ENCODE measurements around the gene POLR3E.
"Not testable (repeated sequence)": the region's sequence is repeated elsewhere in the genome, so short reads cannot be mapped to it uniquely, and the experiment has no call there.

Gene POLR3E

DNA sequence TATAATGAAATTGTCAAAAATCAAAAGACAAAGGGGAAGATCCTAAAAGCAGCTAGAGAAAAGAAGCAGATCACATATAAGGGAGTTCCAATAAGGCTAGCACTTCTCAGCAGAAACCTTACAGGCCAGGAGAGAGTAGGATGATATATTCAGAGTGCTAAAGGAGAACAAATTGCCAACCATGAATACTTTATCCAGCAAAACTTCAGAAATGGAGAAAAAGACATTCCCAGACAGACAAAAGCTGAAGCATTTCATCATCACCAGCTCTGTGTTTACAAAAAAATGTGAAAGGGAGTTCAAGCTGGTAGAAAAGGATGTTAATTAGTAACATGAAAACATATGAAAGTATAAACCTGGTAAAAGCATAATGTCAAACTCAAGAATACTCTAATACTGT lies 39.8 kb downstream of the POLR3E start:
- Histone ChIP-seq H3K27ac (ENCODE audit: low read depth, low read length, severe bottlenecking) (no peak overlapping the region), H3K4me3 (ENCODE audit: extremely low read depth, insufficient read depth, low read length, poor library complexity, severe bottlenecking) (no peak overlapping the region), H3K4me1 (ENCODE audit: control insufficient read depth, insufficient read depth, low read length, poor library complexity, severe bottlenecking) (no peaks in the 10 kb centered on the region), H3K36me3 (ENCODE audit: control insufficient read depth, insufficient read depth, low read length) (peaks cover 53% of the 10 kb centered on the region), H3K9me3 (ENCODE audit: control insufficient read depth, low read length) (no peaks in the 10 kb centered on the region)

DNA sequence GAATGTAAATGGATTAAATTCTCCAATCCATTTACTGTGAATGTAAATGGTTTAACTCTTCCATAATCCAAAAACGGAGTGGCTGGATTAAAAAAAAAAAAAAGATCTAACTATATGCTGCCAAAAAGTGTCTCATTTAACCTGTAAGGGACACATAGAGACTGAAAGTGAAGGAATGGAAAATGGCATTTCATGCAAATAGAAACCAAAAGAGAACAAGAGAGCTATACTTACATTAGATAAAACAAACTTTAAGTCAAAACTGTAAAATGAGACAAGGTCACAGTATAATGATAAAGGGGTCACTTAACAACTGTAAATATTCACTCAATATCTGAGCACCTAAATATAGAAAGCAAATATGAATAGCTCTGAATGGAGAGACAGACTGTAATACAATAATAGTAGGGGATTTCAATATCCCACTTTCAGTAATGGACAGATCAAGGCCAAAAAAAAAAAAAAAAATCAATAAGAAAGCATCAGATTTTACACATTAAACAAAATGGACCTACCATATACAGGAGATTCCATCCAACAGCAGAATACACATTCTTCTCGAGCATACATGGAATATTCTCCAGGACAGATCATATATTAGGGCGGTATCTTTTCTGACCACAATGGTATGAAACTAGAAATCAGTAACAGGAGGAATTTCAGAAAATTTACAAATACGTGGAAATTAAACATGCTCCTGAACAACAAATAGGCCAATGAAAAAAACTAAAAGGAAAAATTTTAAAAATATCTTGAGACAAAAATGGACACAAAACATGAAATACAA lies 40.8 kb downstream of the POLR3E start:
- no peaks in the 10 kb centered on the region for H3K9me3 ChIP-seq (ENCODE audit: control insufficient read depth, low read length)
- peaks cover 50% of the 10 kb centered on the region for H3K36me3 ChIP-seq (ENCODE audit: control insufficient read depth, insufficient read depth, low read length)
- 100% methylated on average over 1 of the region's 4 CpGs; no CpG with 5 or more reads in 1 of the 2 experiments for WGBS, 2 experiments (ENCODE audit: insufficient coverage in 2 of 2)
- H3K4me3 ChIP-seq (ENCODE audit: extremely low read depth, insufficient read depth, low read length, poor library complexity, severe bottlenecking): no peak overlapping the region
- no peaks in the 10 kb centered on the region for H3K4me1 ChIP-seq (ENCODE audit: control insufficient read depth, insufficient read depth, low read length, poor library complexity, severe bottlenecking)
- no peak overlapping the region for H3K27ac ChIP-seq (ENCODE audit: low read depth, low read length, severe bottlenecking)

DNA sequence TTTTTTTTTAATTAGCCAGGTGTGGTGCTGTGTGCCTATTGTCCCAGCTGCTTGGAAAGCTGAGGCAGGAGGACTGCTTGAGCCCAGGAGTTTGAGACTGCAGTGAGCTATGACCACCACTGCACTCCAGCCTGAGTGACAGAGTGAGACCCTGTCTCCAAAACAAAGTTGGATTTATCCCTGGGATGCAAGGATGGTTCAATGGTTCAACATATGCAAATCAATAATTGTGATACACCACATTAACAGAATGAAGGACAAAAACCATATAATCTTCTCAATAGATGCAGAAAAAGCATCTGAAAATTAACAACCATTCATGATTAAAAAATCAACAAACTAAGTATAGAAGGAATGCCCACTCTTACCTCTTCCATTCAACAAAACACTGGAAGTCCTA lies 43.7 kb downstream of the POLR3E start:
- Histone ChIP-seq H3K27ac (ENCODE audit: low read depth, low read length, severe bottlenecking) (no peak overlapping the region), H3K9me3 (ENCODE audit: control insufficient read depth, low read length) (no peaks in the 10 kb centered on the region), H3K4me3 (ENCODE audit: extremely low read depth, insufficient read depth, low read length, poor library complexity, severe bottlenecking) (no peak overlapping the region), H3K4me1 (ENCODE audit: control insufficient read depth, insufficient read depth, low read length, poor library complexity, severe bottlenecking) (no peaks in the 10 kb centered on the region), H3K36me3 (ENCODE audit: control insufficient read depth, insufficient read depth, low read length) (peaks cover 30% of the 10 kb centered on the region)

DNA sequence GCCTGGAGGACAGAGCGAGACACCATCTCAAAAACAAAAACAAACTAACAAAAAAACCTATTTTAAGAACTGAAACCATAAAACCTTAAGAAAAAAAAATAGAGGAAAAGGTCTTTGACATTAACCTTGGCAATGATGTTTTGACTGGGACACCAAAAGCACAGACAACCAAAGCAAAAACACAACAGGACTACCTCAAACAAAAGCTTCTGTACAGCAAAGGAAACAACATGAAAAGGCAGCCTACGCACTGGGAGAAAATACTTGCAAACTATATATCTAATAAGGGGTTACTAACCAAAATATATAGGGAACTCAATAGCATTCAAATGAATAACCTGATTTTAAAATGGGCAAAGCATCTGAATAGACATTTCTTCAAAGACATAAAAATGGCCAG lies 44.9 kb downstream of the POLR3E start:
- H3K27ac ChIP-seq (ENCODE audit: low read depth, low read length, severe bottlenecking): no peak overlapping the region

DNA sequence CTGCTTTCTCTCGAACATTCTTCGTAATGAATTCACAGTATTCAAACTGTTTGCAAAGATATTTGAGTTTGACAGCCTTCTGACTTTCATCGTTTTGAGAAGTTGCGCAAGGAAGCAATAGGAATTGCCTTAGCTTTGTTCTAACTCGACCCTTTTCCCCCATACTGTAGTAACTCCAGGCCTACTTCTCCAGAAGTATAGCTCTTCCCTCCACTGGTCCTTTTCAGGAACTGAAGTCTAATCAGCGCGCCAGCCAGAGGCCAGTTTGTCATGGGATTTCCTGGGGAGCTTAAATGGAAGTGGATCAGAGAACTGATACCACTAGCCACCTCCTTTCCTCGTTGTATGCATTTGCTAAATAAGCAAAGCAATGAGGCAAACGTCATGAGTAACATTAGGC lies 49.3 kb downstream of the POLR3E start:
- Histone ChIP-seq H3K4me1 (ENCODE audit: control insufficient read depth, insufficient read depth, low read length, poor library complexity, severe bottlenecking) (no peaks in the 10 kb centered on the region), H3K27ac (ENCODE audit: low read depth, low read length, severe bottlenecking) (no peak overlapping the region), H3K36me3 (ENCODE audit: control insufficient read depth, insufficient read depth, low read length) (peaks cover 63% of the 10 kb centered on the region), H3K4me3 (ENCODE audit: extremely low read depth, insufficient read depth, low read length, poor library complexity, severe bottlenecking) (no peak overlapping the region), H3K9me3 (ENCODE audit: control insufficient read depth, low read length) (no peaks in the 10 kb centered on the region)
- WGBS, 2 experiments (ENCODE audit: insufficient coverage in 2 of 2): 90 to 94% methylated on average over 6 to 9 of the region's 9 CpGs

More for the DNA sequence above, 44.9 kb downstream of the POLR3E start:
- H3K36me3 ChIP-seq (ENCODE audit: control insufficient read depth, insufficient read depth, low read length): peaks cover 33% of the 10 kb centered on the region
- H3K4me3 ChIP-seq (ENCODE audit: extremely low read depth, insufficient read depth, low read length, poor library complexity, severe bottlenecking): no peak overlapping the region
- no peaks in the 10 kb centered on the region for H3K4me1 ChIP-seq (ENCODE audit: control insufficient read depth, insufficient read depth, low read length, poor library complexity, severe bottlenecking)
- no peaks in the 10 kb centered on the region for H3K9me3 ChIP-seq (ENCODE audit: control insufficient read depth, low read length)
- no CpG with 5 or more reads among the region's 2 CpGs for WGBS, 2 experiments (ENCODE audit: insufficient coverage in 2 of 2)

DNA sequence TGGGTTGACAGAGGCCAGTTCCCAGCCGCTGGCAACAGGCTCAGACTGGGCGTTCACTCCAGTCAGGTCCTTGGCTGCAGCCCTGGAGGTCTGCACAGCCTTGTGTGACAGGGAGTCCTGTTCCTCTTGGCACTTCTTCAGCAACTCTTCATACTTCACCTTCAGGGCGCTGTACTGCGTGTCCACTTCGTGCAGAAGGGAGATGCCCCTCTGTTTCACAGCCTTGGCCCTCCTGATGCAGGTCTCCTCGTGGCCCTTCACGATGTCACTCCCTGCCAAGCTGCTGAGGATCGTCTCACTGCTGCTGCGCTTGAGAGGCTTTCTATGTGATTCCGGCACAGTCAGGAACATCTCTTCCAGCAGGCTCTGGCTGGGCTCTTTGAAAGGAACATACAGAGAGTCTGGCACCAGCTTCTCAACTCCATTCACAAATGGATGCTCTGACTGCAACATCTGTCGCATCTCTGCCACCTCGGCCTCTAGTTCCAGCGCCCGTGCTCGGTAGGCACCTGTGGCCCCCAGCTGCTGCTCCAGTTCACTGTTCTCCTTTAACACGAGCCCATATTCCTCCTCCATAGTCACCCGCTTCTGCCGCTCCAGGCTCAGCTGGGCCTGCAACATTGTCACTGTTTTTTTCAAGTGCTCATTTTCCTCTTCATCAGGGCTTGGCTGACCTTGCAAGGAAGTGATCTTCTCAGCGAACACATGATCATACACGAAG lies 50.1 kb downstream of the POLR3E start:
- Histone ChIP-seq H3K9me3 (ENCODE audit: control insufficient read depth, low read length) (no peaks in the 10 kb centered on the region), H3K4me1 (ENCODE audit: control insufficient read depth, insufficient read depth, low read length, poor library complexity, severe bottlenecking) (no peaks in the 10 kb centered on the region), H3K27ac (ENCODE audit: low read depth, low read length, severe bottlenecking) (no peak overlapping the region), H3K4me3 (ENCODE audit: extremely low read depth, insufficient read depth, low read length, poor library complexity, severe bottlenecking) (no peak overlapping the region), H3K36me3 (ENCODE audit: control insufficient read depth, insufficient read depth, low read length) (peaks cover 70% of the 10 kb centered on the region)
- WGBS, 2 experiments (ENCODE audit: insufficient coverage in 2 of 2): 94 to 97% methylated on average over 18 to 19 of the region's 20 CpGs

DNA sequence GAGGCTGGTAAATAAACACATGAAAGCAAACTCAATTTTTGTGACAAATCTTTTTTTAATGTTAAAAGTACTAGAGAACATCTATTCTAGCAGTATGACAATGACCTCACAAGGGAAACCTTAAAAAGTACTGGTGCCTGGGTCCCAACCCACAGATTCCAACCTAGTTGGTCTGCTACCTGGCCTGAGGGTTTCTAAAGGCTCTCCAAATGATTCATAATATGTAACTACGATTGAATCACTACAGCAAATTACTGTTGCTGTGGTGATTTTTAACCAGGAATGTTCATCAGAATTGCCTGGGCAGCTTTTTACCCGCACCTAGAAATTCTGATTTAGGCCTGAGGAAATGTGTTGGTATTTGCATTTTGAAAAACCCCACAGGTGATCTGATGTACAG lies 51.1 kb downstream of the POLR3E start:
- peaks cover 75% of the 10 kb centered on the region for H3K36me3 ChIP-seq (ENCODE audit: control insufficient read depth, insufficient read depth, low read length)
- WGBS, 2 experiments (ENCODE audit: insufficient coverage in 2 of 2): 100% methylated on average over 1 of the region's 2 CpGs; no CpG with 5 or more reads in 1 of the 2 experiments

DNA sequence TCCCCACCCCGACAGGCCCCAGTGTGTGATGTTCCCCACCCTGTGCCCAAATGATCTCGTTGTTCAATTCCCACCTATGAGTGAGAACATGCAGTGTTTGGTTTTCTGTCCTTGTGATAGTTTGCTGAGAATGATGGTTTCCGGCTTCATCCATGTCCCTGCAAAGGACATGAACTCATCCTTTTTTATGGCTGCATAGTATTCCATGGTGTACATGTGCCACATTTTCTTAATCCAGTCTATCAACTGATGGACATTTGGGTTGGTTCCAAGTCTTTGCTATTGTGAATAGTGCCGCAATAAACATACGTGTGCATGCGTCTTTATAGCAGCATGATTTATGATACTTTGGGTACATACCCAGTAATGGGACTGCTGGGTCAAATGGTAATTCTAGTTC lies 53.8 kb downstream of the POLR3E start:
- H3K27ac ChIP-seq (ENCODE audit: low read depth, low read length, severe bottlenecking); H3K4me3 ChIP-seq (ENCODE audit: extremely low read depth, insufficient read depth, low read length, poor library complexity, severe bottlenecking); H3K9me3 ChIP-seq (ENCODE audit: control insufficient read depth, low read length): not testable (repeated sequence)
- H3K4me1 ChIP-seq (ENCODE audit: control insufficient read depth, insufficient read depth, low read length, poor library complexity, severe bottlenecking): peaks cover 12% of the 10 kb centered on the region
- peaks cover 80% of the 10 kb centered on the region for H3K36me3 ChIP-seq (ENCODE audit: control insufficient read depth, insufficient read depth, low read length)
- 93 to 96% methylated on average over 3 of the region's 6 CpGs for WGBS, 2 experiments (ENCODE audit: insufficient coverage in 2 of 2)

More for the DNA sequence above, 51.1 kb downstream of the POLR3E start:
- H3K4me3 ChIP-seq (ENCODE audit: extremely low read depth, insufficient read depth, low read length, poor library complexity, severe bottlenecking): no peak overlapping the region
- H3K4me1 ChIP-seq (ENCODE audit: control insufficient read depth, insufficient read depth, low read length, poor library complexity, severe bottlenecking): peaks cover 1% of the 10 kb centered on the region
- no peaks in the 10 kb centered on the region for H3K9me3 ChIP-seq (ENCODE audit: control insufficient read depth, low read length)
- H3K27ac ChIP-seq (ENCODE audit: low read depth, low read length, severe bottlenecking): no peak overlapping the region

DNA sequence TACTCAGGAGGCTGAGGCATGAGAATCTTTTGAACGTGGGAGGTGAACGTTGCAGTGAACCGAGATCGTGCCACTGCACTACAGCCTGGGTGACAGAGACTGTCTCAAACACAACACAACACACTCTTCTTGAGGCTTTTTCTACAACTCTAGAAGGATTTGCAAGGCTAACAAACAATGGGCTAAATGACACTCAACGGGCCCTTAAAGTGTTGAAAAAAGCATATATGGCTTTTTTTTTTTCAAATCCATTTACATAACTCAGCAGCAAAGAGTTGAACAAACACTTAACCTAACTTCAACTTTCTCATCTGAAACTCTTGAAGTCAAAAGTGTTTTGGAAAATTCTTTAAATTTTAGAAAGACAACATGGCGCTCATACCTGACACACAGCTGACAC lies 54.9 kb downstream of the POLR3E start:
- H3K36me3 ChIP-seq (ENCODE audit: control insufficient read depth, insufficient read depth, low read length): peaks cover 70% of the 10 kb centered on the region
- no peaks in the 10 kb centered on the region for H3K9me3 ChIP-seq (ENCODE audit: control insufficient read depth, low read length)
- no peak overlapping the region for H3K4me3 ChIP-seq (ENCODE audit: extremely low read depth, insufficient read depth, low read length, poor library complexity, severe bottlenecking)
- H3K4me1 ChIP-seq (ENCODE audit: control insufficient read depth, insufficient read depth, low read length, poor library complexity, severe bottlenecking): peaks cover 12% of the 10 kb centered on the region
- WGBS, 2 experiments (ENCODE audit: insufficient coverage in 2 of 2): 98 to 100% methylated on average over 5 of the region's 6 CpGs
- no peak overlapping the region for H3K27ac ChIP-seq (ENCODE audit: low read depth, low read length, severe bottlenecking)

DNA sequence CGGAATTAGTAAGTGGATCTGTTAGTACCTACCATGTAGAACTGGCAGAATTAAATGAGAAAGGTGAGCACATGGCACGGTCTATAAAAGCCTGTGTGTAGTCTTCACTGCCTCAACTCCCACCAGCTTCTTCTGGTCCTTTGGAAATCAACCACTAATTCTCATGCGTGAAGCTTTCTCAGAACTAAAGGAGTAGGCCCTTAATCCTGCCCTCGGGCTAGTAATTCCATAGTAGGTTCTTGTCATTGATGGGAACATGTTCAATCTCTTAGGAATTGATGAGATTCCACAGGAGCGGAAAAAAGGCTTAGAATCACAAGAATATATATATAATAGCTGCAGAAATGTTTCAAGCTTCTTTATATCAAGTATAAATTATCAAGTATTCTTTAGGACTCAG lies 55.5 kb downstream of the POLR3E start:
- no peak overlapping the region for H3K27ac ChIP-seq (ENCODE audit: low read depth, low read length, severe bottlenecking)
- H3K36me3 ChIP-seq (ENCODE audit: control insufficient read depth, insufficient read depth, low read length): peaks cover 64% of the 10 kb centered on the region
- H3K9me3 ChIP-seq (ENCODE audit: control insufficient read depth, low read length): no peaks in the 10 kb centered on the region
- no peak overlapping the region for H3K4me3 ChIP-seq (ENCODE audit: extremely low read depth, insufficient read depth, low read length, poor library complexity, severe bottlenecking)
- WGBS, 2 experiments (ENCODE audit: insufficient coverage in 2 of 2): 95 to 100% methylated on average over 2 to 3 of the region's 5 CpGs
- peaks cover 12% of the 10 kb centered on the region for H3K4me1 ChIP-seq (ENCODE audit: control insufficient read depth, insufficient read depth, low read length, poor library complexity, severe bottlenecking)
